Stimulated activated CD8-positive, alpha-beta memory T cell treated with anti-CD3 and anti-CD28 coated beads, Interleukin-15, amount 100 ng/mL, for 1 hour (primary cell): ENCODE results near the gene TBCE.

Experiments used
- DNase-seq: peaks from one replicate; pipeline ENCODE4 v3.0.0-alpha.2; 2020; ENCODE audit warnings: low read depth

Gene TBCE

GRCh38 chr1:235411489-235412486 lies 44.6 kb downstream of the TBCE start:
- no peak for DNase-seq

GRCh38 chr1:235415008-235415904 lies 48.0 kb downstream of the TBCE start:
- DNase-seq: peak; percentile 16

GRCh38 chr1:235416662-235417049 lies 49.4 kb downstream of the TBCE start:
- DNase-seq: no peak

- DNase-seq: peak; percentile 47
Observed at GRCh38 chr1:235417086-235417697, 50.0 kb downstream of the TBCE start.

GRCh38 chr1:235421751-235422150 lies 54.5 kb downstream of the TBCE start:
- no peak for DNase-seq

GRCh38 chr1:235423214-235423652 lies 56.0 kb downstream of the TBCE start:
- DNase-seq: peak; percentile 5

- DNase-seq: no peak
Observed at GRCh38 chr1:235424092-235424491, 56.9 kb downstream of the TBCE start.

GRCh38 chr1:235425357-235425756 lies 58.1 kb downstream of the TBCE start:
- DNase-seq: no peak

GRCh38 chr1:235426143-235426542 lies 58.9 kb downstream of the TBCE start:
- DNase-seq: no peak

GRCh38 chr1:235426680-235427079 lies 59.5 kb downstream of the TBCE start:
- DNase-seq: no peak

- DNase-seq: no peak
Observed at GRCh38 chr1:235427447-235427846, 60.2 kb downstream of the TBCE start.

- DNase-seq: no peak
Observed at GRCh38 chr1:235429143-235429542, 61.9 kb downstream of the TBCE start.

GRCh38 chr1:235430991-235431390 lies 63.8 kb downstream of the TBCE start:
- no peak for DNase-seq

GRCh38 chr1:235434001-235434400 lies 66.8 kb downstream of the TBCE start:
- DNase-seq: no peak

GRCh38 chr1:235441159-235441685 lies 74.0 kb downstream of the TBCE start:
- DNase-seq: no peak

GRCh38 chr1:235442788-235443429 lies 75.7 kb downstream of the TBCE start:
- DNase-seq: no peak

- DNase-seq: no peak
Observed at GRCh38 chr1:235448616-235449015, 81.4 kb downstream of the TBCE start.

- no peak for DNase-seq
Observed at GRCh38 chr1:235450433-235450832, 83.2 kb downstream of the TBCE start.

GRCh38 chr1:235450886-235451483 lies 83.8 kb downstream of the TBCE start:
- DNase-seq: no peak

- DNase-seq: no peak
Observed at GRCh38 chr1:235454021-235454420, 86.8 kb downstream of the TBCE start.

GRCh38 chr1:235455097-235455496 lies 87.9 kb downstream of the TBCE start:
- DNase-seq: no peak
